SK-N-SH (cell line): ENCODE results near the gene SLC38A2. TPM values are rescaled to one million over a fixed set of nuclear protein-coding genes. Genes with fewer than 3 reads are reported as not detected.
A peak's percentile ranks its signal among the peaks of the same experiment; 100 is the strongest.

ENCODE experiments used
- CTCF ChIA-PET: fragments of 300-600, 350-600 bp; formaldehyde crosslinking; extraction: SDS; loops from one replicate; lab custom pipeline; 2021; lab: Yijun Ruan, JAX
- POLR2A ChIA-PET: fragments of 350-600 bp; sonication (Branson Sonifier 250); formaldehyde crosslinking; extraction: SDS; loops from one replicate; lab custom pipeline; 2020; ENCODE audit warnings: antibody characterized with exemption, inconsistent platforms; lab: Yijun Ruan, JAX
- DNase-seq: peaks from one replicate; pipeline ENCODE4 v3.0.0; 2012
- H2AFZ ChIP-seq: fragments of 200-600 bp; sonication (generic); 2 replicates; pipeline ENCODE4 v1.8.1; 2016; ENCODE audit warnings: antibody characterized with exemption, mild to moderate bottlenecking, low read depth
- H3F3A ChIP-seq: fragments of 200-600 bp; sonication (generic); replicated peaks from 2 replicates; pipeline ENCODE3; 2016; ENCODE audit warnings: antibody characterized with exemption, mild to moderate bottlenecking; ENCODE audit not compliant: insufficient read depth
- H3K27ac ChIP-seq, 2 experiments: fragments of 200-500 bp in 1 of 2; fragments of 200-600 bp in 1 of 2; sonication (Bioruptor generic) in 1 of 2; sonication (generic), shearing (Covaris generic) in 1 of 2; 2 replicates each; pipeline versions ENCODE4 v1.5.1 to v1.6.1; 2014 to 2016; ENCODE audit warnings: low read depth in 2 of 2, inconsistent platforms in 1 of 2, low read length in 1 of 2, mild to moderate bottlenecking in 1 of 2, mixed read lengths in 1 of 2
- H3K27me3 ChIP-seq: fragments of 200-600 bp; sonication (generic), shearing (Covaris generic); 2 replicates; pipeline ENCODE4 v1.6.1; 2016; ENCODE audit warnings: mixed run types; ENCODE audit not compliant: insufficient read depth
- H3K36me3 ChIP-seq, 2 experiments: fragments of 200-500 bp in 1 of 2; fragments of 200-600 bp in 1 of 2; sonication (Bioruptor generic) in 1 of 2; sonication (generic) in 1 of 2; replicated peaks in 1 of 2; 2 replicates each; pipeline versions ENCODE3 to v1.5.1; 2014 to 2016; ENCODE audit warnings: low read length in 1 of 2, mild to moderate bottlenecking in 1 of 2; ENCODE audit not compliant: insufficient read depth in 2 of 2, control insufficient read depth in 1 of 2
- H3K4me1 ChIP-seq, 2 experiments: fragments of 200-500 bp in 1 of 2; fragments of 200-600 bp in 1 of 2; sonication (Bioruptor generic) in 1 of 2; sonication (generic), shearing (Covaris generic) in 1 of 2; 2 replicates each; pipeline versions ENCODE4 v1.5.1 to v1.6.1; 2014 to 2016; ENCODE audit warnings: low read depth in 1 of 2, low read length in 1 of 2, mixed run types in 1 of 2; ENCODE audit not compliant: insufficient read depth in 2 of 2, control insufficient read depth in 1 of 2
- H3K4me2 ChIP-seq: fragments of 200-600 bp; sonication (generic), shearing (Covaris generic); 2 replicates; pipeline ENCODE4 v1.6.1; 2017; ENCODE audit warnings: mixed run types
- H3K4me3 ChIP-seq, 2 experiments: fragments of 200-500 bp in 1 of 2; fragments of 200-600 bp in 1 of 2; sonication (Bioruptor generic) in 1 of 2; sonication (generic), shearing (Covaris generic) in 1 of 2; 2 replicates each; pipeline versions ENCODE4 v1.5.1 to v1.8.1; 2014 to 2016; ENCODE audit warnings: low read depth in 2 of 2, inconsistent platforms in 1 of 2, low read length in 1 of 2, mild to moderate bottlenecking in 1 of 2, mixed read lengths in 1 of 2, moderate library complexity in 1 of 2
- H3K79me2 ChIP-seq: fragments of 200-600 bp; sonication (generic); 2 replicates; pipeline ENCODE4 v1.8.1; 2017; ENCODE audit warnings: mild to moderate bottlenecking; ENCODE audit not compliant: insufficient read depth
- H3K9ac ChIP-seq: fragments of 200-600 bp; sonication (generic); 2 replicates; pipeline ENCODE4 v1.6.1; 2017; ENCODE audit warnings: mixed run types
- H3K9me2 ChIP-seq: fragments of 200-600 bp; sonication (generic); 2 replicates; pipeline ENCODE4 v1.6.1; 2017; ENCODE audit warnings: mixed run types
- H3K9me3 ChIP-seq: fragments of 200-600 bp; sonication (generic); 2 replicates; pipeline ENCODE4 v1.6.1; 2017; ENCODE audit warnings: mixed run types, mild to moderate bottlenecking, moderate library complexity
- H4K20me1 ChIP-seq: fragments of 200-600 bp; sonication (generic); 2 replicates; pipeline ENCODE4 v1.6.1; 2017; ENCODE audit warnings: mild to moderate bottlenecking, mixed run types; ENCODE audit not compliant: insufficient read depth
- CHD2 ChIP-seq: fragments of 150-350 bp; IDR thresholded peaks from 2 replicates; pipeline ENCODE4 v1.6.1; 2018; ENCODE audit warnings: low read length; ENCODE audit not compliant: partially characterized antibody
- FOSL2 ChIP-seq: IDR thresholded peaks from 2 replicates; pipeline ENCODE4 v1.4.0; 2012; ENCODE audit warnings: low read depth, mild to moderate bottlenecking, moderate library complexity, borderline replicate concordance
- FOXJ3 ChIP-seq: sonication (generic); formaldehyde crosslinking; IDR thresholded peaks from 2 replicates; pipeline ENCODE4 v1.5.1; 2020; ENCODE audit warnings: mild to moderate bottlenecking, missing genetic modification reagents
- JUND ChIP-seq: IDR thresholded peaks from 2 replicates; pipeline ENCODE4 v1.4.0; 2012
- MAX ChIP-seq: IDR thresholded peaks from 2 replicates; pipeline ENCODE4 v1.4.0; 2012; ENCODE audit warnings: low read depth
- MEF2A ChIP-seq: IDR thresholded peaks from 2 replicates; pipeline ENCODE4 v1.4.0; 2012; ENCODE audit warnings: low read depth, borderline replicate concordance
- NFIC ChIP-seq: IDR thresholded peaks from 2 replicates; pipeline ENCODE4 v1.4.0; 2012; ENCODE audit warnings: borderline replicate concordance
- PBX3 ChIP-seq: IDR thresholded peaks from 2 replicates; pipeline ENCODE4; 2012
- POLR2AphosphoS5 ChIP-seq: IDR thresholded peaks from 2 replicates; pipeline ENCODE4 v1.6.1; 2012; ENCODE audit warnings: low read depth, low read length
- REST ChIP-seq: IDR thresholded peaks from 2 replicates; pipeline ENCODE4 v1.6.1; 2012; ENCODE audit warnings: mild to moderate bottlenecking, low read depth, low read length, moderate library complexity
- RFX5 ChIP-seq: IDR thresholded peaks from 2 replicates; pipeline ENCODE4 v1.6.1; 2012; ENCODE audit warnings: mild to moderate bottlenecking, improper control_type of control experiment, low read length
- RXRA ChIP-seq: IDR thresholded peaks from 2 replicates; pipeline ENCODE4 v1.4.0; 2012; ENCODE audit warnings: low read depth, mild to moderate bottlenecking, borderline replicate concordance
- SIN3A ChIP-seq: IDR thresholded peaks from 2 replicates; pipeline ENCODE4 v1.6.1; 2012; ENCODE audit warnings: low read depth, mild to moderate bottlenecking, low read length, moderate library complexity, borderline replicate concordance
- SMC3 ChIP-seq: IDR thresholded peaks from 2 replicates; pipeline ENCODE4 v1.6.1; 2012; ENCODE audit warnings: low read depth, low read length, improper control_type of control experiment
- TAF1 ChIP-seq: IDR thresholded peaks from 2 replicates; pipeline ENCODE4 v1.6.1; 2012; ENCODE audit warnings: low read depth, mild to moderate bottlenecking, low read length, moderate library complexity, borderline replicate concordance
- TCF12 ChIP-seq: IDR thresholded peaks from 2 replicates; pipeline ENCODE4 v1.4.0; 2012
- USF1 ChIP-seq: IDR thresholded peaks from 2 replicates; pipeline ENCODE4 v1.4.0; 2012; ENCODE audit warnings: low read depth, borderline replicate concordance
- USF2 ChIP-seq: fragments of 150-350 bp; IDR thresholded peaks from 2 replicates; pipeline ENCODE4 v1.6.1; 2017; ENCODE audit warnings: antibody characterized with exemption, low read length, low read depth, borderline replicate concordance
- WGBS: methylation state at CpG from one replicate; pipeline ENCODE4 v1.1.6; 2017; ENCODE audit warnings: low lambda C conversion rate; 5-methylcytosine and 5-hydroxymethylcytosine counted together
- polyA plus RNA-seq, 3 experiments: library from polyadenylated mRNA; depleted of rRNA; stranded (reverse); fragments of >200 nt; gene quantifications; 2 replicates each; pipeline ENCODE4 v1.2.3, GENCODE V29; 2012

The SLC38A2 gene
- polyA plus RNA-seq, 1 of the 3 experiments (the other 2 are of a cell fraction): 135 TPM

GRCh38 chr12:46364777-46365580, 7.6 kb downstream of the SLC38A2 start:
- no peaks in the 10 kb centered on the region for H3K9me2 ChIP-seq
- peaks cover 99 to 100% of the 10 kb centered on the region in 2 experiments for H3K36me3 ChIP-seq
- peak overlapping the region; percentile 16; the same call in 1 of the 2 replicates for H3K9ac ChIP-seq
- H3F3A ChIP-seq: peaks cover 100% of the 10 kb centered on the region
- no peaks in the 10 kb centered on the region for H3K27me3 ChIP-seq
- H3K27ac ChIP-seq: peak overlapping the region in 1 of 2 experiments; percentile 94; a peak in 3 of 4 replicates
- peaks cover 9 to 54% of the 10 kb centered on the region in 2 experiments for H3K4me1 ChIP-seq
- H3K4me2 ChIP-seq: peak overlapping the region; percentile 86
- DNase-seq: no peak
- peaks cover 100% of the 10 kb centered on the region for H4K20me1 ChIP-seq
- H3K79me2 ChIP-seq: peaks cover 75% of the 10 kb centered on the region
- 45% methylated on average over 3 of the region's 3 CpGs for WGBS
- peak overlapping the region in 1 of 2 experiments; percentile 82; a peak in 1 of 4 replicates for H3K4me3 ChIP-seq
- no peak overlapping the region for H2AFZ ChIP-seq
- ChIA-PET POLR2A (no interaction called here), CTCF (interaction anchor here (0.7 to 1.3 kb wide), 3 partner anchors 8 to 1040 kb away, joined by 3 read pairs; no protein-coding TSS in a partner anchor)
- no peak for TF ChIP-seq MEF2A
- TF ChIP-seq NFIC: peak; percentile 77
- no peak for TF ChIP-seq USF1
- TF ChIP-seq TCF12: peak; percentile 41; the same call in 1 of the 2 replicates
- TF ChIP-seq SIN3A: peak; percentile 56; the same call in 1 of the 2 replicates
- TF ChIP-seq RXRA: no peak
- peak; percentile 29; the same call in 1 of the 2 replicates for TF ChIP-seq FOSL2
- no peak for TF ChIP-seq MAX
- no peak for TF ChIP-seq REST
- peak; percentile 34; the same call in 1 of the 2 replicates for TF ChIP-seq JUND
- H3K9me3 ChIP-seq: no peaks in the 10 kb centered on the region

- Histone ChIP-seq H3K27me3 (no peaks in the 10 kb centered on the region), H3K9me3 (no peaks in the 10 kb centered on the region), H2AFZ (no peak overlapping the region), H3K36me3 (peaks cover 99 to 100% of the 10 kb centered on the region in 2 experiments), H4K20me1 (peaks cover 100% of the 10 kb centered on the region), H3K79me2 (peaks cover 68% of the 10 kb centered on the region), H3K4me3 (no peak overlapping the region), H3K9me2 (no peaks in the 10 kb centered on the region), H3K27ac (peak overlapping the region in 1 of 2 experiments; percentile 94; a peak in 2 of 4 replicates), H3K4me1 (peaks cover 9 to 54% of the 10 kb centered on the region in 2 experiments), H3K4me2 (peak overlapping the region; percentile 30; the same call in 1 of the 2 replicates), H3F3A (peaks cover 100% of the 10 kb centered on the region), H3K9ac (0 out of 2 replicates have a peak overlapping the region, but pooled peaks have one; percentile 21)
- CTCF ChIA-PET: interaction anchor here (1.3 kb wide), 1 partner anchor 8 kb away, joined by 3 read pairs; no protein-coding TSS in a partner anchor
- DNase-seq: no peak
- 86% methylated on average over 3 of the region's 3 CpGs for WGBS
- POLR2A ChIA-PET: no interaction called here
- no peak for TF ChIP-seq FOXJ3 (CRISPR knock-in tag)
- TF ChIP-seq MAX: no peak
- no peak for TF ChIP-seq RFX5
- no peak for TF ChIP-seq POLR2AphosphoS5
- no peak for TF ChIP-seq TAF1
- TF ChIP-seq CHD2: no peak
- TF ChIP-seq USF1: no peak
- no peak for TF ChIP-seq PBX3
- TF ChIP-seq USF2: no peak
- TF ChIP-seq FOSL2: no peak
- TF ChIP-seq SMC3: no peak
Observed at GRCh38 chr12:46364300-46364696, 8.3 kb downstream of the SLC38A2 start.
